NCI-H2029 treated with DMSO at 0.1 percent for 48 hours (cell line): Measurements from ENCODE around the gene KDM4C.

Experiments
- DNase-seq: peaks from one replicate; lab custom pipeline; 2025; lab: John Stamatoyannopoulos, UW

Gene KDM4C

DNA sequence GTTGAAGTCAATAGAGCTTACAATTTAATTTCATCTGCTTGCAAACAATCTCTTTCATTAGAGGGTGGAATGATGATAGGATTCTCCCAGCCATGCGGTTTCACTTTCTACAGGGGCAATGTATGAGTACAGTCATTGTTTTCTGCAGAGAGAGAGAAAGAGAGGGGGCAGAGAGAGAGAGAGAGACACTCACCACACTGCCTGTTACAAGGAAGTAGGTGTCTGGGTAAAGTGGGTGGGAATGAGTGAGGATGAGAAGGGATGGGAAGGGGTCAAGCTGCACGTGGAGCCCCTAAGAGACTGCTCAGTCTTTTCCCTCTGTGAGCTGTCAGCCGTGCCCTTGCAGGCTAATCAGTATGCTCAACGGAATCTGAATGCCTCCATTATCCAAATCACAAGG is 454.3 kb downstream of the KDM4C start:
- DNase-seq: no peak

DNA sequence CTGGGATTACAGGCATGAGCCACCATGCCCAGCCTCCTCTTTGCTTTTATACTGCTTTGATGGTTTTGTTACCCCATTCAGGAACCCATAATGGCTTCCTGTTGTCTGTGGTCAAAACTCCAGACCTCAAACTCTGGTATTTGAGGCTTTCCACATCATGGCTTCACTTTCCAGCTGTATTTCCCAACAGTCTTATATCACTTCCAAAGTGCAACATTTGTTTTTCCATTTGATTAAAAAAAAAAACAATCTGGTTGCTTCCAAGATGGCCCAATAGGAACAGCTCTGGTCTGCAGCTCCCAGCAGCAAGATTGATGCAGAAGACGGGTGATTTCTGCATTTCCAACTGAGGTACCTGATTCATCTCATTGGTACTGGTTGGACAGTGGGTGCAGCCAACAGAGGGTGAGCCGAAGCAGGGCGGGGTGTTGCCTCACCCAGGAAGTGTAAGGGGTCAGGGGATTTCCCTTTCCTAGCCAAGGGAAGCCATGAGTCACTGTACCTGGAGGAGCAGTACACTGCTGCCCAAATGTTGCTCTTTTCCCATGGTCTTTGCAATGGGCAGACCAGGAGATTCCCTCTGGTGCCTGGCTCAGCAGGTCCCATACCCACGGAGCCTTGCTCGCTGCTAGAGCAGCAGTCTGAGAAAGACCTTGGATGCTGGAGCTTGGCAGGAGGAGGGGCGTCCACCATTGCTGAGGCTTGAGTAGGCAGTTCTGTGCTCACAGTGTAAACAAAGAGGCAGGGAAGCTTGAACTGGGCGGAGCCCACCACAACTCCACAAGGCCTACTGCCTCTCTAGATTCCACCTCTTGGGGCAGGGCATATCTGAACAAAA is 458.4 kb downstream of the KDM4C start:
- no peak for DNase-seq

- no peak for DNase-seq
Measured at GRCh38 chr9:7223981-7224380, 466.2 kb downstream of the KDM4C start.
